Measurements from ENCODE around the gene TMEM94. TPM values are rescaled to one million over a fixed set of nuclear protein-coding genes. Genes with fewer than 3 reads are reported as not detected.

The TMEM94 gene
- total and polyA plus RNA-seq, 2 of the 4 experiments (the other 2 are of a cell fraction): 8.4 to 64.7 TPM

GRCh38 chr17:75540923-75541503, 84.6 kb downstream of the TMEM94 start:
- dilution Hi-C loops (cut with HindIII; ENCODE audit: low sequenced_read_pairs, unreplicated experiment) (no loop called here), intact Hi-C loops (cut with micrococcal nuclease) (no loop called here), in situ Hi-C loops (cut with MboI; ENCODE audit: low sequenced_read_pairs) (no loop called here)
- Histone ChIP-seq H3K9me1 (ENCODE audit: insufficient read depth, low read length) (no peaks in the 10 kb centered on the region), H4K20me1 (ENCODE audit: insufficient read depth, low read length) (no peaks in the 10 kb centered on the region), H3K18ac (ENCODE audit: low read depth, low read length) (no peak overlapping the region), H2BK20ac (ENCODE audit: low read depth, low read length) (no peak overlapping the region), H4K8ac (ENCODE audit: low read depth in 2 of 2, low read length in 2 of 2) (no peak overlapping the region), H2AFZ (replicated peaks; ENCODE audit: low read length, poor library complexity) (no peak overlapping the region), H3K9ac (ENCODE audit: low read depth, low read length) (no peak overlapping the region), H3K27ac (ENCODE audit: insufficient read depth, low read length) (no peak overlapping the region), H2BK5ac (ENCODE audit: low read depth, low read length, poor library complexity, severe bottlenecking) (no peak overlapping the region), H3K4me3 (ENCODE audit: insufficient read depth, low read depth, low read length) (no peak overlapping the region), H3K4ac (ENCODE audit: low read depth, low read length) (no peak overlapping the region), H4K5ac (ENCODE audit: low read depth, low read length) (no peak overlapping the region), H3K27me3 (ENCODE audit: control insufficient read depth, insufficient read depth, low read length) (peaks cover 62% of the 10 kb centered on the region), H3K4me1 (ENCODE audit: control insufficient read depth, insufficient read depth, low read length) (no peaks in the 10 kb centered on the region), H3K4me2 (ENCODE audit: low read depth, low read length) (no peak overlapping the region), H4K91ac (ENCODE audit: insufficient read depth, low read depth, low read length) (no peak overlapping the region), H2AK9ac (replicated peaks; ENCODE audit: low read depth, low read length, poor library complexity) (no peak overlapping the region), H2BK15ac (ENCODE audit: low read depth, low read length) (no peak overlapping the region), H2BK120ac (ENCODE audit: low read depth, low read length) (no peak overlapping the region), H3K36me3 (ENCODE audit: control insufficient read depth, insufficient read depth, low read length) (no peaks in the 10 kb centered on the region), H3K14ac (replicated peaks; ENCODE audit: low read depth, low read length) (no peak overlapping the region), H3K23ac (ENCODE audit: low read depth, low read length) (no peak overlapping the region), H3K56ac (ENCODE audit: extremely low read depth, insufficient read depth, low read length) (no peak overlapping the region), H3K9me3 (ENCODE audit: control insufficient read depth, insufficient read depth, low read length) (no peaks in the 10 kb centered on the region), H3K79me1 (ENCODE audit: low read depth in 1 of 2, low read length in 2 of 2) (no peaks in the 10 kb centered on the region), H2AK5ac (ENCODE audit: low read depth, low read length) (no peak overlapping the region)
- ATAC-seq (ENCODE audit: low read depth) (no peak), DNase-seq (no peak)
- ChIA-PET POLR2A (ENCODE audit: unreplicated experiment) (no interaction called here), CTCF (no interaction called here)
- no peak for TF ChIP-seq CEBPB (IDR thresholded peaks at IDR 0.05; ENCODE audit: low read depth, low read length)
- no peak for TF ChIP-seq NFE2L2 (IDR thresholded peaks at IDR 0.05; ENCODE audit: low read depth, low read length)
- no peak for TF ChIP-seq POLR2A (IDR thresholded peaks at IDR 0.05; ENCODE audit: low read depth, low read length)
- TF ChIP-seq RFX5 (IDR thresholded peaks at IDR 0.05; ENCODE audit: low read depth, low read length): no peak
- no peak for TF ChIP-seq ELK1 (IDR thresholded peaks at IDR 0.05; ENCODE audit: borderline replicate concordance, low read depth, low read length)
- BruUV-seq (replicated peaks): no TSS peak
- WGBS, 2 experiments (ENCODE audit: extremely low coverage in 2 of 2, insufficient read length in 1 of 2): no CpG with 5 or more reads among the region's 4 CpGs

All from IMR-90 (cell line).